Spleen (tissue), 11 donors: ENCODE measurements around the gene COL9A1. TPM values are rescaled to one million over a fixed set of nuclear protein-coding genes. Genes with fewer than 3 reads are reported as not detected.
"Not testable (repeated sequence)": the region's sequence is repeated elsewhere in the genome, so short reads cannot be mapped to it uniquely, and the experiment has no call there.

Experiments used
- DNase-seq: peaks from one replicate; pipeline ENCODE4 v3.0.0-alpha.2; 2020
- H3K27ac ChIP-seq, 8 donors: fragments of 200-600 bp; sonication (generic) in 7 of 8; 1 replicate in 4 of 8; 2 replicates in 4 of 8; pipeline versions ENCODE4 v1.5.0 to v1.8.0; 2016 to 2021; ENCODE audit warnings: inconsistent platforms in 4 of 8, mild to moderate bottlenecking in 4 of 8, moderate library complexity in 1 of 8
- H3K27me3 ChIP-seq, 7 donors: fragments of 200-600 bp; sonication (generic) in 6 of 7; replicated peaks in 1 of 7; 1 replicate in 4 of 7; 2 replicates in 3 of 7; pipeline versions ENCODE4 v1.5.0 to v1.8.0; 2016 to 2021; ENCODE audit warnings: inconsistent platforms in 3 of 7, mild to moderate bottlenecking in 1 of 7
- H3K36me3 ChIP-seq, 6 donors: fragments of 200-600 bp; sonication (generic) in 5 of 6; 1 replicate in 4 of 6; 2 replicates in 2 of 6; pipeline versions ENCODE4 v1.5.0 to v1.8.0; 2016 to 2021; ENCODE audit warnings: inconsistent platforms in 2 of 6
- H3K4me1 ChIP-seq, 6 donors: fragments of 200-600 bp; sonication (generic) in 5 of 6; 1 replicate in 3 of 6; 2 replicates in 3 of 6; pipeline versions ENCODE4 v1.5.0 to v1.8.0; 2016 to 2021; ENCODE audit warnings: inconsistent platforms in 3 of 6
- H3K4me3 ChIP-seq, 8 donors: fragments of 200-600 bp; sonication (generic) in 7 of 8; 1 replicate in 4 of 8; 2 replicates in 4 of 8; pipeline versions ENCODE4 v1.5.0 to v1.8.0; 2016 to 2021; ENCODE audit warnings: inconsistent platforms in 4 of 8, mild to moderate bottlenecking in 4 of 8, moderate library complexity in 2 of 8
- H3K9me3 ChIP-seq, 8 donors: fragments of 200-600 bp; sonication (generic) in 7 of 8; 1 replicate in 4 of 8; 2 replicates in 4 of 8; pipeline versions ENCODE4 v1.5.0 to v1.8.0; 2016 to 2021; ENCODE audit warnings: inconsistent platforms in 4 of 8
- POLR2A ChIP-seq, 3 donors: fragments of 450-650 bp; IDR thresholded peaks; one replicate each; pipeline ENCODE4 v1.5.1; 2017; ENCODE audit warnings: antibody characterized with exemption in 3 of 3, mild to moderate bottlenecking in 1 of 3
- POLR2AphosphoS5 ChIP-seq, 3 donors: sonication (generic); formaldehyde crosslinking; IDR thresholded peaks; one replicate each; pipeline ENCODE4 v1.5.1; 2017; ENCODE audit warnings: antibody characterized with exemption in 3 of 3
- WGBS, 5 donors: extraction: QIAGEN DNeasy Blood & Tissue Kit in 3 of 5; methylation state at CpG; one replicate each; pipeline versions ENCODE4 v1.1.5 to v1.1.7; 2013 to 2018; 5-methylcytosine and 5-hydroxymethylcytosine counted together
- intact Hi-C: fragments of 100-400 bp; cut with DNase I; formaldehyde crosslinking; loops from one replicate; pipeline ENCODE4 v1.15.0; 2023; ENCODE audit warnings: low total_unique reads
- polyA plus RNA-seq, 3 donors: library from polyadenylated mRNA; stranded (reverse); fragments of 200-250 nt; gene quantifications; one replicate each; pipeline ENCODE4 v1.2.1, GENCODE V29; 2013
- total RNA-seq, 7 donors: library from RNA; depleted of rRNA in 3 of 7; stranded (reverse); fragments of >200 nt in 3 of 7; fragmentation: NEBNext Ultra II Directional in 4 of 7; extraction: Animal tissue kit (Norgen Biotek cat#: 25700) in 4 of 7; gene quantifications; one replicate each; pipeline versions ENCODE4 v1.1.0 to v1.2.1, GENCODE V29; 2016 to 2021
- TF ChIP-seq, protein P1 (sequence below), 11 experiments: fragments of 200-600 bp in 7 of 11; fragments of 450-650 bp in 4 of 11; sonication (generic) in 4 of 11; IDR thresholded peaks in 8 of 11; conservative IDR thresholded peaks in 3 of 11; 1 replicate in 7 of 11; 2 replicates in 4 of 11; pipeline versions ENCODE4 v1.4.0 to v1.8.0; 2016 to 2021; ENCODE audit warnings: antibody characterized with exemption in 11 of 11, inconsistent platforms in 4 of 11, mild to moderate bottlenecking in 1 of 11
- donor health status: healthy with polysubstance abuse.
- donor health status: DM: no; HTN: no; CAD: no; lungs with moderate emphysema.
- donor health status: DM: no; HTN: no; CAD: no.
- donor health status: Bipolar disorder and iron deficiency.
- donor health status: healthy.
- donor health status: DM: no; HTN: no; CAD: no.
- donor health status: DM: yes; HTN: yes; CAD: no.

COL9A1 gene
- total and polyA plus RNA-seq, 10 donors, result 0.06 to 0.07 (median 0.06) TPM; not detected in 7

DNA sequence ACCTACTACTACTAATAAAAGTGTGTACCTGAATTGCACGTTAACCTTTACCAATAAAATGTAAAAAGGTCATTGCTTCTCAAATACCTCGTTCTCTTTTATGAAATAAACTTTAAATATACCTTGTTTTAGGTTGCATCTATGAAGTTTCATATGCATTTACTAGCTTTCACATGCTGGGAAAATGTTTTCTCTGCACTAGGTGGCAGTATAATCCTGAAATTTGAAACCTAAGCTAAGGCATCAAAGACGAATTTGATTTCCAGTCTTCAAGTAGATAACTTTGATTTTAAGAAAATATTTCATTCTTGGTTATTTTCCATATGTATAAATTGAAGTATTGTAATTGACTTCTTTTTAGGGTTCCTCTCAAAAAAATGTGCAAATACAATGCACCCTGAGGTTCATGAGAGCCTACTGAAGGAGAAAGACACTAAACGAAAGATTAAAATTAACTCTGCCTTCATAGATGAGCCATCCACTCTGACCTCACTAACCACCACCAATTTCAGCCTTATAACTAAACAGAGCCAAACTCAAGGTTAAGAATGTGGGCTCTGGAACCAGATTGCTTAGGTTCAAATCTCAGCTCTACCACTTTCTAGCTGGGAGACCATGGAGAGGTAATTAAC lies 7.3 kb upstream of the COL9A1 start:
- no peak overlapping the region for H3K4me3 ChIP-seq
- WGBS, 5 donors, result 19 to 20% (median 20%) methylated on average over 4 of the region's 4 CpGs
- peaks cover 0 to 21% (median 0%) of the 10 kb centered on the region in 7 donors for H3K27me3 ChIP-seq
- DNase-seq, result no peak
- H3K4me1 ChIP-seq, result no peaks in the 10 kb centered on the region
- no peaks in the 10 kb centered on the region for H3K36me3 ChIP-seq
- H3K27ac ChIP-seq, result no peak overlapping the region
- intact Hi-C loops, result no loop called here
- no peaks in the 10 kb centered on the region for H3K9me3 ChIP-seq
- TF ChIP-seq POLR2A (IDR thresholded peaks at IDR 0.05) (no peak), POLR2AphosphoS5 (IDR thresholded peaks at IDR 0.05) (no peak)
- TF ChIP-seq, protein P1, sequence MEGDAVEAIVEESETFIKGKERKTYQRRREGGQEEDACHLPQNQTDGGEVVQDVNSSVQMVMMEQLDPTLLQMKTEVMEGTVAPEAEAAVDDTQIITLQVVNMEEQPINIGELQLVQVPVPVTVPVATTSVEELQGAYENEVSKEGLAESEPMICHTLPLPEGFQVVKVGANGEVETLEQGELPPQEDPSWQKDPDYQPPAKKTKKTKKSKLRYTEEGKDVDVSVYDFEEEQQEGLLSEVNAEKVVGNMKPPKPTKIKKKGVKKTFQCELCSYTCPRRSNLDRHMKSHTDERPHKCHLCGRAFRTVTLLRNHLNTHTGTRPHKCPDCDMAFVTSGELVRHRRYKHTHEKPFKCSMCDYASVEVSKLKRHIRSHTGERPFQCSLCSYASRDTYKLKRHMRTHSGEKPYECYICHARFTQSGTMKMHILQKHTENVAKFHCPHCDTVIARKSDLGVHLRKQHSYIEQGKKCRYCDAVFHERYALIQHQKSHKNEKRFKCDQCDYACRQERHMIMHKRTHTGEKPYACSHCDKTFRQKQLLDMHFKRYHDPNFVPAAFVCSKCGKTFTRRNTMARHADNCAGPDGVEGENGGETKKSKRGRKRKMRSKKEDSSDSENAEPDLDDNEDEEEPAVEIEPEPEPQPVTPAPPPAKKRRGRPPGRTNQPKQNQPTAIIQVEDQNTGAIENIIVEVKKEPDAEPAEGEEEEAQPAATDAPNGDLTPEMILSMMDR (IDR thresholded peaks at IDR 0.05 in 8 of 11, conservative IDR thresholded peaks at IDR 0.05 in 3 of 11), result peak in 7 of 11 experiments; percentile 29 to 54 (median 44)

- Histone ChIP-seq H3K4me3 (no peak overlapping the region), H3K4me1 (no peaks in the 10 kb centered on the region), H3K9me3 (no peaks in the 10 kb centered on the region), H3K36me3 (no peaks in the 10 kb centered on the region), H3K27ac (no peak overlapping the region), H3K27me3 (peaks cover 0 to 27% (median 0%) of the 10 kb centered on the region in 7 donors)
- WGBS, 5 donors, result 45 to 65% (median 54%) methylated on average over 2 of the region's 2 CpGs
- DNase-seq, result no peak
- TF ChIP-seq POLR2AphosphoS5 (IDR thresholded peaks at IDR 0.05) (no peak), POLR2A (IDR thresholded peaks at IDR 0.05) (no peak)
- TF ChIP-seq, protein P1 (IDR thresholded peaks at IDR 0.05 in 8 of 11, conservative IDR thresholded peaks at IDR 0.05 in 3 of 11), result no peak
- intact Hi-C loops, result no loop called here
These were observed 6.4 kb upstream of the COL9A1 start for GRCh38 chr6:70309243-70309642.

- TF ChIP-seq, protein P1 (IDR thresholded peaks at IDR 0.05 in 8 of 11, conservative IDR thresholded peaks at IDR 0.05 in 3 of 11), result peak in 2 of 11 experiments; percentile 20 to 33
- H3K36me3 ChIP-seq, H3K4me3 ChIP-seq, H3K4me1 ChIP-seq, DNase-seq, H3K27ac ChIP-seq, H3K9me3 ChIP-seq, intact Hi-C loops: not testable (repeated sequence)
- H3K27me3 ChIP-seq, result peaks cover 0 to 29% (median 0%) of the 10 kb centered on the region in 7 donors
These were observed 5.3 kb upstream of the COL9A1 start for GRCh38 chr6:70308142-70308541.

DNA sequence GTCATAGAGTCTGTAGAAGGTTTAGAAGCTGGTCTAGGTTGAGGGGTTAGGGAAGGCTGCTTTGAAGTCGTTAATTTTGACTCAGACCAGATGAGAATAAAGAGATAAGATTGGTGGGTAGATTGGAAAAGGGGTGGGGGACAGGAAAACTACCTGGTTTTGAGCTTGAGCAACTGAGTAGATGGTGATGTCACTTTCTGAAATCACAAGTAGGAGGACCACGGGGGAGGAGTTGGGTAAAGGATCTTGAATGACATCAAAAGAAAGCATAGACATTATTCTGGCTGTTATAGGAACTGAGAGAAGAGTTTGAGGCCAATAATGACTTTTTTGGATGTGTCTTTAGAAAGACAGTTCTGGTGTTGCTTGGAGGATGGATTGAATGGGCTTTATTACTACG lies 4.1 kb upstream of the COL9A1 start:
- peaks cover 0 to 33% (median 0%) of the 10 kb centered on the region in 7 donors for H3K27me3 ChIP-seq
- DNase-seq, result no peak
- no peaks in the 10 kb centered on the region for H3K4me1 ChIP-seq
- intact Hi-C loops, result no loop called here
- TF ChIP-seq POLR2AphosphoS5 (IDR thresholded peaks at IDR 0.05), result no peak
- TF ChIP-seq, protein P1 (IDR thresholded peaks at IDR 0.05 in 8 of 11, conservative IDR thresholded peaks at IDR 0.05 in 3 of 11), result no peak
- TF ChIP-seq POLR2A (IDR thresholded peaks at IDR 0.05), result no peak
- no peaks in the 10 kb centered on the region for H3K9me3 ChIP-seq
- no peak overlapping the region for H3K27ac ChIP-seq
- H3K36me3 ChIP-seq, result no peaks in the 10 kb centered on the region
- no peak overlapping the region for H3K4me3 ChIP-seq
- WGBS, 5 donors, result 64 to 76% (median 69%) methylated on average over 3 of the region's 3 CpGs
